H1 (cell line): ENCODE data around the gene IL5RA. TPM values are rescaled to one million over a fixed set of nuclear protein-coding genes. Genes with fewer than 3 reads are reported as not detected.

Source experiments
- BRCA1 ChIP-seq: IDR thresholded peaks from 2 replicates; pipeline ENCODE4 v1.6.1; 2012; ENCODE audit warnings: low read depth, low read length, improper control_type of control experiment
- CBX8 ChIP-seq: fragments of 300-800, 300-1000 bp; sonication (generic); IDR thresholded peaks from 2 replicates; pipeline ENCODE4 v1.7.1; 2016; ENCODE audit warnings: low read depth, low read length, borderline replicate concordance
- CHD1 ChIP-seq: IDR thresholded peaks from 2 replicates; pipeline ENCODE4 v1.6.1; 2012; ENCODE audit warnings: low read depth, low read length, improper control_type of control experiment
- CTBP2 ChIP-seq: IDR thresholded peaks from 2 replicates; pipeline ENCODE4 v1.7.0; 2011; ENCODE audit warnings: borderline replicate concordance, mild to moderate bottlenecking, moderate library complexity, mixed read lengths, low read length; ENCODE audit not compliant: insufficient read depth, insufficient read length
- KDM1A ChIP-seq: fragments of 200-600, 300-600 bp; sonication (generic); IDR thresholded peaks from 2 replicates; pipeline ENCODE4 v1.7.1; 2016; ENCODE audit warnings: mild to moderate bottlenecking, low read length, borderline replicate concordance
- MAFK ChIP-seq: IDR thresholded peaks from 2 replicates; pipeline ENCODE4 v1.6.1; 2012; ENCODE audit warnings: low read depth, mild to moderate bottlenecking, improper control_type of control experiment, low read length
- RNF2 ChIP-seq: fragments of 200-900, 300-1000 bp; sonication (generic); IDR thresholded peaks from 2 replicates; pipeline ENCODE4 v1.7.1; 2016; ENCODE audit warnings: borderline replicate concordance, low read depth, mild to moderate bottlenecking, antibody characterized with exemption, low read length; ENCODE audit not compliant: poor library complexity, severe bottlenecking; ENCODE audit errors: missing control alignments
- SP1 ChIP-seq: IDR thresholded peaks from 2 replicates; pipeline ENCODE4 v1.6.1; 2011; ENCODE audit warnings: low read depth, low read length
- SP2 ChIP-seq: IDR thresholded peaks from 2 replicates; pipeline ENCODE4 v1.6.1; 2012; ENCODE audit warnings: mild to moderate bottlenecking, low read length, inconsistent platforms
- polyA plus RNA-seq, 7 experiments: library from polyadenylated mRNA; depleted of rRNA in 3 of 7; stranded (reverse) in 5 of 7; unstranded in 2 of 7; fragments of >200 nt in 5 of 7; fragments of 200-250 nt in 2 of 7; gene quantifications; 1 replicate in 5 of 7; 2 replicates in 1 of 7; 4 replicates in 1 of 7; pipeline versions ENCODE4 v1.2.1 to v1.2.3, GENCODE V29; 2011 to 2013; ENCODE audit warnings: missing spikeins in 2 of 7, mixed read lengths in 2 of 7
- total RNA-seq: library from RNA; stranded (reverse); fragmentation: NEBNext Ultra II Directional; extraction: Animal tissue kit (Norgen Biotek cat#: 25700); gene quantifications from 2 replicates; pipeline ENCODE4 v1.2.1, GENCODE V29; 2021

Gene IL5RA
- total and polyA plus RNA-seq, 2 of the 8 experiments (the other 6 are each of a cell fraction or from before 2014, with no cell fraction given), result not detected

- TF ChIP-seq RNF2, result no peak
- TF ChIP-seq MAFK, result no peak
- TF ChIP-seq SP1, result no peak
- TF ChIP-seq CTBP2, result no peak
- no peak for TF ChIP-seq SP2
- no peak for TF ChIP-seq BRCA1
- no peak for TF ChIP-seq CBX8
- no peak for TF ChIP-seq CHD1
- no peak for TF ChIP-seq KDM1A
These were observed 8.3 kb downstream of the IL5RA start (continued) for GRCh38 chr3:3101660-3102458.
